ENCODE data around the gene TNRC6B.

The TNRC6B gene

DNA sequence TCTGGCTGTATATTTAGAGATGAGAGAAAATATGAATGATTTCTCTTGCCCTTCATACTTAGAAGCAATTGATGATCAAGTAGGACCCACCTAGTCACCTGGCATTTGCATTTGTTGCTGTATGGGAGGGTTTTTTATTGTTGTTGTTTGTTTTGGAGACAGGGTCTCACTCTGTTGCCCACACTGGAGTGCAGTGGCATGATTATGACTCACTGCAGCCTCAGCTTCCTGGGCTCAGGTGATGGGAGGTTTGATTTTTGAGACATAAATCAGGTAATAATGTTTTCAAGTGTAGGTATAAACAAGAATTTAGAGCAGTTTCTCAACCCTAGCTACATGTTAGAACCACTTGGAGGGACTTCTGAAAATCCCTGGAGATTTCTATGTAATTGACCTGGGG is 63.0 kb downstream of the TNRC6B start:
- DNase-seq (ENCODE audit: low read depth, low spot score) = no peak

DNA sequence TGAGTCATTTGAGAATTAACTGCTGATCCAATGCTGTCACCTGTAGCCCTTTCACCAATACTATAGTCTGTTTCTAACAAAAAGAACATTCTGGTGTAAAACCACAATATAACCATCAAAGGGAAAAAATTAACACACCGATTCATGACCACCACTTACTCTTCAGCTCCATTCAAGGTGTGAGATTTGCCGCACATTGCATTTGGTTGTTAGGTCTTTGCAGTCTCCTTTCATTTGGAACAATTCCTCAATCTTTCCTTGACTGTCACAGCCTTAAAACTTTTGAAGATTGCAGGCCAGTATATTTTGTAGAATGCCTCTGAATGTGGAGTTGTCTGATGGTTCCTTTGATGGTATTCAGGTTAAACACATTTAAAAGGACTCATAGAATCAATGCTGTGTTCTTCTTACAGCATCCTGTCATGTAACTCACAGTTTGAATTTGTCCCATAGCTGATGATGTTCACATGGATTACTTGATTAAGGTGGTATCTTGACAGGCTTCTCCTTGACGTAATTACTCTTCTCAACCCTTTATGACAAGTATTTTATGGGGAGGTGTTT is 63.6 kb downstream of the TNRC6B start:
- no peak for DNase-seq (ENCODE audit: low read depth, low spot score)

DNA sequence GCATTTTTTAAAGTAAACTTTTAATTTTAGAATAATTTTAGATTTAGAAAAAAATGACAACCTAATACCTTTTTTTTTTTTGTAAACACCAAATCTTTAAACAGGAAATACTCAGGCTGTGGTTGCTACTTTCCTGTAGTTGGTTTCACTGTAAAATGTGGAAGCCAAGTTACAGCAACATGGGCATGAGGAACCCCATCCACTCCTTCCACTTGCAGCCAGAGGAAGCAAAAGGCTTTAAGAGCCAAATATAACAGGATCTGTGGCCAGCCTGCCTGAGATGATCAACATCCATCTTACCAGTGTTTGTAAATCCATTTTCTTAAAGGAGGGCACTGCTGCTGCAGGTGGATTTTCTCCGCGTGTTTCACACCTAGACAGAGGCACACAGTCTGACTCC is 66.2 kb downstream of the TNRC6B start:
- no peak for DNase-seq (ENCODE audit: low read depth, low spot score)

GRCh38 chr22:40244586-40244985 is 66.9 kb downstream of the TNRC6B start:
- no peak for DNase-seq (ENCODE audit: low read depth, low spot score)

DNA sequence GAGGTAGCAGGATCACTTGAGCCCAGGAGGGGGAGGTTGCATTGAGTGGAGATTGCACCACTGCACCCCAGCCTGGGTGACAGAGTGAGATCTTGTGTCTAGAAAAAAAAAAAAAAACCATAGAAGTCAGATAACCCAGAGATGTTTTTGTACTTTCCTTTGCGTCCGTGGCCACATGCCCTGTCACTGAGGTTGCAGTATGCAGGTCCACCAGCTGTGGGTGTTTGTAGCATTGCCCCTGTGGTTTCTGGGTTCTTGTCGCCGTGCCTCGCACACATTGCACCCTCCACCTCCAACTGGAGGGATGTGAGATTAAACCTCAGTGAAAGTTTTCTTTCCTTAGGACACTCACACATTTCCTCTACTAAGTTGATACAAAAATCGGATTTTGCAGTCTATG is 70.3 kb downstream of the TNRC6B start:
- DNase-seq (ENCODE audit: low read depth, low spot score) = no peak

DNA sequence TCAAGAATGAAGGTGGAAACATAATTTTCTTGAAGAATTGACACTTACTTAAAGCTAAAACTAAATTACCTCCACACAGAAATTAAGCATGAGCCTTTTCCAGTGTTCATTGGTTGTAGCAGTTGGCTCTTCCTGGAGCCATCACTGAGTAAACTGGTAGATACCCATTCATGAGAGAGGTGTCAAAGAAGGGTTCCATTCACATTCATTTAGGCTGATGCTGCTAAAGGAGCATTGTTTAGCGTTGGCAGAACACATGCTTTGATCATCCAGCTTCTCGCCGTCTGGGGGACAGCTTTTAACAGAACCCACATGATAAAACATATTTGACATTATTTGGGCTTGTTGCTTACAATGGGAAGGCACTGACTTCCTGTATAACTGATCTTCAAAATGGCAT is 71.6 kb downstream of the TNRC6B start:
- DNase-seq (ENCODE audit: low read depth, low spot score) = no peak

- DNase-seq (ENCODE audit: low read depth, low spot score) = no peak
Measured at GRCh38 chr22:40250608-40251007, 72.9 kb downstream of the TNRC6B start.

GRCh38 chr22:40251106-40251505 is 73.4 kb downstream of the TNRC6B start:
- no peak for DNase-seq (ENCODE audit: low read depth, low spot score)

DNA sequence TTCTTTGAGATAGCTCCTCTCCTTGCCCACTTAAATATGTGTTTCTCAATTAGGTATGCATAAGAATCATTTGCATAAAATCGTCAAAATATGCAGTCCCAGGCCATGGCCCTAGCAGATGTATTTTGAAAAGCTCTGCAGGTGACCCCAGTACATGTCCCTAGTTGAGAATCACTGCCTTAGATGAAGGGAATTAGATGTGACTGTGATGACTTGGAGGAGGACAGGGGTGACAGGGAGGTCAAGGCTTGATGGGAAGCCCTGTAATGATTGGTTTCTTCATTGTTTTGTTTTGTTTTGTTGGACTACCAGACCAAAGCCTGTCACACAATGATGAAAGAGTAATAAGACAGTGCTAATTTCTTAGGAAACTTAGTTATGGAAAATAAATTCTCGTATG is 74.4 kb downstream of the TNRC6B start:
- DNase-seq (ENCODE audit: low read depth, low spot score) = no peak

DNA sequence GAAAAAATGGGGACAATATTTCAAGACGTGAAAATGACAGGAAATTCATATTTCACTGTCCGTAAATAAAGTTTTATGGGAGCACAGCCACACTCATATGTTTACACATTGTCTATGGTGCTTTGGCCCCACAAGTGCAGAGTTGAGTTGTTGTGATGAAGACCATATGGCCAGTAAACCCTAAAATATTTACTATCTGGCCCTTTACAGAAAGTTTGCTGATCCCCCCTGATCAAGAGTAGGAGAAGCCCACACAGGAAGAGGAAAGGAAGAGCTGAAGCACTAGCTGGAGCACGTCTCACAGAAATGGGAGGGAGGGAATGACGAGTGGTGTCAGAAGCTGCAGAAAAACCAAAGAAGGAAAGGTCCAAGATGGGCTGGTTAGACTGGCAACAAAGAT is 78.8 kb downstream of the TNRC6B start:
- DNase-seq (ENCODE audit: low read depth, low spot score) = no peak

- DNase-seq (ENCODE audit: low read depth, low spot score) = no peak
Measured at GRCh38 chr22:40258017-40258416, 80.3 kb downstream of the TNRC6B start.

- DNase-seq (ENCODE audit: low read depth, low spot score) = no peak
Measured at GRCh38 chr22:40258501-40258915, 80.8 kb downstream of the TNRC6B start.

GRCh38 chr22:40261783-40262182 is 84.1 kb downstream of the TNRC6B start:
- no peak for DNase-seq (ENCODE audit: low read depth, low spot score)

DNA sequence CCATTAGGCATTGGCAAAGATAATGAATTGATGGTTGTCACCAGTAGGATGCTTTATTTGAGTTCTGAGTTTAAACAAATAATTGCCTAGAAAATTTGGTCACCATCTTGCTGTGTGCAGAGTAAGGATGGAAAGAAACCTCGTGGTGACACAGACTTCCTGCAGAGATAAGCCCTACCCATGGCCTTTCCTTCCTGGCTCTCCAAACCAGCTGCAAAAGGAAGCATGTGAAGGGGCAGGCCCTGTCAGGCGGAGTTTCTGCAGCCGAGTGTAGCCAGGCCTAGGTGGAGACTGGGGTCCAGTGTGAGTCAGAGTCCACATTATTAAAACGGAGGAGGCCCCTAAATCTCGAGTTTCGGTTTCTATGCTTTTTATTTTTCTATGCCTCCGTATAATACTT is 85.5 kb downstream of the TNRC6B start:
- DNase-seq (ENCODE audit: low read depth, low spot score) = no peak

DNA sequence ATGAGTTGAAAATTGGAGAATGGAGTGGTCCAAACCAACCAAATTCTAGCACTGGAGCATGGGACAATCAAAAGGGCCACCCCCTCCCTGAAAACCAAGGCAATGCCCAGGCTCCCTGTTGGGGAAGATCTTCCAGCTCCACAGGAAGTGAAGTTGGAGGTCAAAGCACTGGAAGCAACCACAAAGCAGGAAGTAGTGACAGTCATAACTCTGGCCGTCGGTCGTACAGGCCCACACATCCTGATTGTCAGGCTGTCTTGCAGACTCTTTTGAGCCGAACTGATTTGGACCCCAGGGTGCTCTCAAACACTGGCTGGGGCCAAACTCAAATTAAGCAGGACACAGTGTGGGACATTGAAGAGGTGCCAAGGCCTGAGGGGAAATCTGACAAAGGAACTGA is 88.1 kb downstream of the TNRC6B start:
- no peak for DNase-seq (ENCODE audit: low read depth, low spot score)

GRCh38 chr22:40270031-40270430 is 92.3 kb downstream of the TNRC6B start:
- no peak for DNase-seq (ENCODE audit: low read depth, low spot score)

DNA sequence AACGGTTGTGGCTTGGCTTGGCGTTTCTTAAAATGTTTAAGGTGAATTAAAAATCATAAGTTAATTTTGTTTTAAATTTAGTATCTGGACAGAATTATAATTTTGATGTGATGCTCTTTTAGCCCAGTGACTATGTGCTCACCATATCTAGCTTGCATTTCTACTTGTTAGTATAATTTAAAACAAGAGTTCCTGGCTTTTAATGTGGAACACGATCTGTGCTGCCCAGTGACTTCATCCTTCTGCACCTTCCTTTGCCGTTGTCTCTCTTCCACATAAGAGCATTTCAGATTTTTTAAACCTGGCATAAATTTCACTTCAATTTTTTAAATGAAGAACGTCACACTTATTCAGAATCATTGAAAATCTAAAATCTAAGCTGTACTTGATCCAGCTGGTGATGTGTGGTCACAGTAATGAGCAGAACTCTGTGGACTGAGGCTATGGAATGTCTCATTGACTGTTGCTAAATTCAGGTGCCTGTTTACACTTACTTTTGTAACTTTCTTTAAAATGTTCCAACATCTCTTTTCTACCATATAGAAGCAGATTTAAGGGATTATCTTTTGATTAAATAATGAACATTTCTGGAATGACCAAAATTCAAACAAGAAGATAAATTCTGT is 93.1 kb downstream of the TNRC6B start:
- DNase-seq (ENCODE audit: low read depth, low spot score) = no peak

GRCh38 chr22:40271440-40271839 is 93.7 kb downstream of the TNRC6B start:
- DNase-seq (ENCODE audit: low read depth, low spot score) = no peak

DNA sequence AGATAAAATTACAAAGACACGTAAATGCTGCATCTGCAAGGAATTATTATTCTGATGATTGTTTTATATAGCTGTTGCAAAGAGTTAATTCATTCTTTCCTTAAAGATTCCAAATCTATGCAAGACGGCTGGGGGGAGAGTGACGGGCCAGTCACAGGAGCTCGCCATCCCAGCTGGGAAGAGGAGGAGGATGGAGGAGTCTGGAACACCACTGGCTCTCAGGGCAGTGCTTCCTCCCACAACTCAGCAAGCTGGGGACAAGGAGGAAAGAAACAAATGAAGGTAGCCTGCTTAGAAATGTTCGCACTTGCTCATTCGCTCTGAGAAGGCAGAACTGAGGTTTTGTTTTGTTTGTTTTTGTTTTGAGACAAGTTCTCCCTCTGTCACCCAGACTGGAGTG is 95.6 kb downstream of the TNRC6B start:
- no peak for DNase-seq (ENCODE audit: low read depth, low spot score)

DNA sequence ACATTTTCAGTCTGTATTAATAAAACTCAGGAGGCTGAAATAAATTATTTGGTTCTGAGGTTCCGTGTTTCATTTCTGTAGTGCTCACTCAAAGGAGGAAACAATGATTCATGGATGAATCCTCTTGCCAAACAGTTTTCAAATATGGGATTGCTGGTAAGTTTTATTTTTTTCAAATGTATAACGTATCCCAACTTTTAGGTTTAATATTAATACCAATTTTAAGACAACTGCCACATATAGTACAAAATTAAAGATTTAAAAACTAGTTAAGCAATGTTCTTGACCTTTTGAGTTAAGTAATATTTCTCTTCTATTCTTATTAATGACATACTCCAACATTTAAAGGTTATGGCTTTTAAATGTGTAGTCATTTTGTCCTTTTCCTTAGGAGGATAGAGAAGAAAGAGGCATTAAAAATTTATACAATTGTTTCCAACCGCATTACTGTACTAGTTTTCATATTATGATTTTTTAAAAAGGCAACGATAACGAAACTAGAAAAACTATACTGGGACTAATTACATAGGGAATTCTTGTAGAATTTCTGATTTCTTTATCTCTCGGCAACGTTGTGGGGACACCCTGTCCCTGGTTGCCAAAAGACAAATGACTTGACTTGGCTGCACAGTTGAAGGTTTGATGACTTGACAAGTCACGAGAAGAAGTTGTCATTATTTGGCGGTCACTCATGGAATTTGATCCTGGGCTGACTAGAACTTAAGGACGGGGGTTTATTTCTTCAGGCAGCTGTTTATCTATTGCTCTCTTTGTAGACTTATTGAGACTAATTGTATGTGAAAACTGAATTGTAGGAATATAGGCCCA is 99.5 kb downstream of the TNRC6B start:
- no peak for DNase-seq (ENCODE audit: low read depth, low spot score)

GRCh38 chr22:40279017-40279416 is 101.3 kb downstream of the TNRC6B start:
- no peak for DNase-seq (ENCODE audit: low read depth, low spot score)

GRCh38 chr22:40281717-40282116 is 104.0 kb downstream of the TNRC6B start:
- peak; percentile 52 for DNase-seq (ENCODE audit: low read depth, low spot score)

- DNase-seq (ENCODE audit: low read depth, low spot score) = no peak
Measured at GRCh38 chr22:40285513-40285912, 107.8 kb downstream of the TNRC6B start.

Data from ELF-1 (cell line).